HL-60 (cell line): ENCODE data around the gene BANP.

Experiments used
- DNase-seq, 2 experiments: peaks; one replicate each; pipeline ENCODE4 v3.0.0-alpha.2; 2010 to 2020; ENCODE audit warnings: low read depth in 1 of 2, low spot score in 1 of 2
- H3K27ac ChIP-seq: fragments of 250-450 bp; sonication (Bioruptor Pico); replicated peaks from 2 replicates; pipeline ENCODE4 v1.5.1; 2020; ENCODE audit warnings: mild to moderate bottlenecking, moderate library complexity
- H3K27me3 ChIP-seq: fragments of 250-450 bp; sonication (Bioruptor Pico); 2 replicates; pipeline ENCODE4 v1.5.1; 2021; ENCODE audit warnings: mild to moderate bottlenecking, moderate library complexity; ENCODE audit not compliant: insufficient read depth, poor library complexity, severe bottlenecking
- H3K4me3 ChIP-seq: replicated peaks from 2 replicates; pipeline ENCODE4 v1.5.1; 2011; ENCODE audit warnings: mild to moderate bottlenecking, control low read depth, low read length; ENCODE audit not compliant: insufficient read depth
- CTCF ChIP-seq: IDR thresholded peaks from one replicate; pipeline ENCODE4 v1.5.1; 2011; ENCODE audit warnings: low read length, control low read depth, inconsistent platforms; ENCODE audit not compliant: insufficient read depth
- GABPA ChIP-seq: IDR thresholded peaks from 2 replicates; pipeline ENCODE4 v1.6.1; 2012; ENCODE audit warnings: low read depth
- POLR2AphosphoS5 ChIP-seq: IDR thresholded peaks from 2 replicates; pipeline ENCODE4 v1.6.1; 2012; ENCODE audit warnings: low read depth
- REST ChIP-seq: IDR thresholded peaks from 2 replicates; pipeline ENCODE4 v1.6.1; 2012; ENCODE audit warnings: low read depth; ENCODE audit not compliant: insufficient replicate concordance
- SPI1 ChIP-seq: IDR thresholded peaks from 2 replicates; pipeline ENCODE4 v1.6.1; 2012; ENCODE audit warnings: low read depth, mild to moderate bottlenecking, borderline replicate concordance

BANP gene

GRCh38 chr16:88045820-88046303, 94.6 kb downstream of the BANP start:
- Histone ChIP-seq H3K4me3 (no peak overlapping the region), H3K27me3 (no peaks in the 10 kb centered on the region), H3K27ac (no peak overlapping the region)
- no peak for TF ChIP-seq REST
- no peak for TF ChIP-seq CTCF
- no peak for TF ChIP-seq POLR2AphosphoS5
- TF ChIP-seq GABPA = no peak
- no peak for TF ChIP-seq SPI1
- no peak for DNase-seq

GRCh38 chr16:88047462-88047861, 96.2 kb downstream of the BANP start:
- Histone ChIP-seq H3K27me3 (no peaks in the 10 kb centered on the region), H3K4me3 (no peak overlapping the region), H3K27ac (no peak overlapping the region)
- no peak for TF ChIP-seq REST
- TF ChIP-seq POLR2AphosphoS5 = no peak
- TF ChIP-seq GABPA = no peak
- TF ChIP-seq CTCF = no peak
- no peak for TF ChIP-seq SPI1
- DNase-seq = no peak

- TF ChIP-seq POLR2AphosphoS5 = no peak
- no peak for TF ChIP-seq SPI1
- no peak for TF ChIP-seq REST
- no peak for TF ChIP-seq GABPA
- TF ChIP-seq CTCF = no peak
- no peak for DNase-seq
- no peaks in the 10 kb centered on the region for H3K27me3 ChIP-seq
- no peak overlapping the region for H3K27ac ChIP-seq
- no peak overlapping the region for H3K4me3 ChIP-seq
These were observed 97.8 kb downstream of the BANP start for GRCh38 chr16:88048985-88049384.
